LNCaP clone FGC (cell line): ENCODE results near the gene ZNF536.

Experiments
- DNase-seq: peaks from one replicate; pipeline ENCODE4 v3.0.0-alpha.2; 2011; ENCODE audit warnings: low read depth
- H3K4me3 ChIP-seq: 2 replicates; pipeline ENCODE4 v1.5.1; 2011; ENCODE audit warnings: mild to moderate bottlenecking, low read depth, low read length, control low read depth
- CTCF ChIP-seq: IDR thresholded peaks from 2 replicates; pipeline ENCODE4 v1.5.1; 2012; ENCODE audit warnings: mild to moderate bottlenecking; ENCODE audit not compliant: control insufficient read depth, insufficient read depth; ENCODE audit errors: extremely low read depth

ZNF536 gene

DNA sequence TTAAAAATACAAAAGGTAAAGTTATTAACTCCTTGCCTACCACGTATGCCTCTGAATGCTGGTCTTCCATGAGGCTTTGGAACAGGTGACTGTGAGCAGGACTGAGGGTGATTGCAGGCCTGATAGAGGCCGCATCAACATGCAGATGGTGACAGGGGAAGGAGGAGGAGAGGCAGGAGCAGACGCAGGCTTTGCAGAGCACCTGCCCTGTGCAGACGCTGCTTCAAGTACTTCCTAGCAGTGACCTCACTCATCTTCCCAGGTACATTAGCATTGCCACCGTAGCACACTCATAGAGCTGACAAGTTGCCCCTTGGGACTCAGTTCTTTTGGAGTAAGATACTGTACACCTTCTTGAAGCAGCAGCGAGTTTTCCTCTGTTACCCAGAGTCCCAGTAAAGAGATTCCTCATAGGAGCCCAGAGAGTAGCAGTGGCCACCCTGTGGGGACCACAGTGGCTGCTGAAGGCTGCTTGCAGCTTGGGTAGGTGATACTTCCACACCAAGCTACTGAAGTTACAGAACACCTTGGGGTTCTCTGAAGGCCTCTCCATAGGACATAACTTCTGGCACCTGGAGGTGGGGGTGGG, 56.0 kb downstream of the ZNF536 start:
- TF ChIP-seq CTCF = no peak
- DNase-seq = no peak
- no peak overlapping the region for H3K4me3 ChIP-seq

DNA sequence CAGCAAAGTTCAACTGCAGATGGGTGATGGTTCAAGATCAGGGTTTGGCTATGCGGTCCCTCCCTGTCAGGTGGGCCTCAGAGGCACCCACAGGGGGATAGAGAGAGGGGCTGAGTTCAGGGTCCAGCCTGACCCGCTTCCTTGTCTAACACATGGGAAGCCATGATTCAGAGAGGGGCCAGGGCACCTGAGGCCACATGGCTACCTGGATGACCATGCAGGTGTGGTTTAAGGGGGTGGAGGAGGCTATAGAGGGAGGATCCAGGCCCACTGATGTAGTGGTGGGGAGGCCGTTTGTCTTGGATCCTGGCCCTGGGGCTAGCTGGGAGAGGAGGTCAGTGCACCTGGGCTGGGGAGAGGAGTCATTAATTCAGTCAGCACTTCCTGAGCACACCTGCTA, 56.7 kb downstream of the ZNF536 start:
- DNase-seq = no peak
- TF ChIP-seq CTCF = no peak
- no peak overlapping the region for H3K4me3 ChIP-seq

GRCh38 chr19:30430206-30430734, 58.1 kb downstream of the ZNF536 start:
- no peak for TF ChIP-seq CTCF
- DNase-seq = no peak
- no peak overlapping the region for H3K4me3 ChIP-seq

DNA sequence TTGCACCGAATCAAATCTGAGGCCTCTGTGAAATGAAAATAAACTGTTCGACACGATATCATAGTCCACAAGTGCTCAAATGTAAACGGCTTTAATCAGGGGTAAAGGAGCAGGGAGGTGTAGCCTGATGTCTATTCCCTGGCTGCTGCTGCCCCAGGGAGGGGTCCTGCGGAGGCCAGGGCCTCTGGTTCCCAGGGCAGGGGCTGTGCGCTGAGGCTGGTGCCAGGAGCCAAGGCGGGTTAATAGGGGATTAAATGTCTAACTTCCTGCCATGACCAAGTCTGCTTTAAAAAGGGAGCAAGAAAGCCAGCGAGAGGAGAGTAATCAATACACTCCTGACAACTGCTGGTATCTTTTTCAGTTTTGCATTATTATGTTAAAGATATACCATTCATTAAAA, 59.4 kb downstream of the ZNF536 start:
- DNase-seq = no peak
- TF ChIP-seq CTCF = no peak

GRCh38 chr19:30434797-30435594, 62.8 kb downstream of the ZNF536 start:
- TF ChIP-seq CTCF = no peak
- no peak overlapping the region for H3K4me3 ChIP-seq
- no peak for DNase-seq

More for the DNA sequence above, 59.4 kb downstream of the ZNF536 start:
- H3K4me3 ChIP-seq = no peak overlapping the region

DNA sequence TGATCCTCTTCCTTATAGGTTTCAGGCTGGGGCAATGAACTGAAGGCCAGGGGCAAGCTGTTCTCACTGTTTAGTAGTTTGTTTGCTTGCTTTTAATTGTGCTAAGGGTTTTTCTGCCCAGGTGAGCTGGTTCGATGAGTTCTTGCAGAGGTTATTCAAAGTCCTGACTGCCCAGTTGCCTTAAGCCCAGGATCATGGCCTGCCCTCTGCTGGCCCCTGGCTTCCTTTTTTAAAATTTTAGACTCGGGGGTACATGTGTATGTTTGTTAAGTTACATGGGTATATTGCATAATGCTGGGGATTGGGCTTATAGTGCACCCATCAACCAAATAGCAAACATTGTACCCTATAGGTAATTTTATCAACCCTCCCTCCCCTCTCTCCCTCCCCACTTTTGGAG, 65.7 kb downstream of the ZNF536 start:
- peak; percentile 21 for DNase-seq
- TF ChIP-seq CTCF = peak; percentile 54
- H3K4me3 ChIP-seq = no peak overlapping the region
